ENCODE data around the gene XRCC3.

DNA sequence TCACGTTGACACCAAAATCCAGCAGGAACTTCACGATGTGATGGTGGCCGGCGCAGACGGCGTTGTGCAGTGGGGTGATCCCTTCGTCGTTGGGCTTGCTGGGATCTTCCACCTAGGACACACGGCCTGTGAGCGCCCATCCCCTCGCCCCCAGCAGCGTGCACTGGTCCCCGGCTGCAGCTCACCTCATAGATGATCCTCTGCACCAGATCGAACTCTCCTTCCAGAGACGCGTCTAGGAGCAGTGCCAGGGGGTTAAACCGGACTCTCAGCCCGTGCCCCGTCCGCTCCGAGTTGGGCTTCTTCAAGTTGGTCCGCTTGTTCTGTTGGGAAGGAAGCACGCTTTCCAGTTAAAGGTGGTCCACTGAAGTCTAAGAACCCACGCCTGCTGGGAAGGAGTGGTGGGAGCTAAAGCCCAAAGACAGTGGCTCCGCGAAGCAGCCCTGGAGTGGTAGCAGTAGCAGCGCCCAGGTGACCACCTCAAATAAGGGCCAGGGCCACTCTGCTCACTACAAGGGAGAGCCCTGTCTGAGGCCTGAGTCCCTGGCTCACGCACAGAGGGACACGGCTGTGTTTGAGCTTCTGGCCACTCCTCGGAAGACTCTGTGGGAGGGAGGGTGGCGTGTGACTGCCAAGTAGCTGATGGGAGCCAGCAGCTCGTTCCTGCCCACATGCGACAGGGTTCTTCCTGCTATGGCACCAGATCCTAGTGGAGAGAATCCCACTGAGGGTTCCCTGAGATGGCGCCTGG lies 23.6 kb upstream of the XRCC3 start:
- TF ChIP-seq, protein P1, sequence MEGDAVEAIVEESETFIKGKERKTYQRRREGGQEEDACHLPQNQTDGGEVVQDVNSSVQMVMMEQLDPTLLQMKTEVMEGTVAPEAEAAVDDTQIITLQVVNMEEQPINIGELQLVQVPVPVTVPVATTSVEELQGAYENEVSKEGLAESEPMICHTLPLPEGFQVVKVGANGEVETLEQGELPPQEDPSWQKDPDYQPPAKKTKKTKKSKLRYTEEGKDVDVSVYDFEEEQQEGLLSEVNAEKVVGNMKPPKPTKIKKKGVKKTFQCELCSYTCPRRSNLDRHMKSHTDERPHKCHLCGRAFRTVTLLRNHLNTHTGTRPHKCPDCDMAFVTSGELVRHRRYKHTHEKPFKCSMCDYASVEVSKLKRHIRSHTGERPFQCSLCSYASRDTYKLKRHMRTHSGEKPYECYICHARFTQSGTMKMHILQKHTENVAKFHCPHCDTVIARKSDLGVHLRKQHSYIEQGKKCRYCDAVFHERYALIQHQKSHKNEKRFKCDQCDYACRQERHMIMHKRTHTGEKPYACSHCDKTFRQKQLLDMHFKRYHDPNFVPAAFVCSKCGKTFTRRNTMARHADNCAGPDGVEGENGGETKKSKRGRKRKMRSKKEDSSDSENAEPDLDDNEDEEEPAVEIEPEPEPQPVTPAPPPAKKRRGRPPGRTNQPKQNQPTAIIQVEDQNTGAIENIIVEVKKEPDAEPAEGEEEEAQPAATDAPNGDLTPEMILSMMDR (IDR thresholded peaks at IDR 0.05; ENCODE audit: insufficient read depth, low read depth, low read length): no peak
- no peak for TF ChIP-seq EZH2 (IDR thresholded peaks at IDR 0.05; ENCODE audit: insufficient read depth, low read length)
